Measurements from ENCODE around the gene ANKRD52.

- TF ChIP-seq CTCF (IDR thresholded peaks at IDR 0.05) (no peak), POLR2A (IDR thresholded peaks at IDR 0.05) (no peak)
Measured at GRCh38 chr12:56304872-56305590, 46.8 kb upstream of the ANKRD52 start.
